SJSA1 (cell line): ENCODE data around the gene PRR33. TPM values are rescaled to one million over a fixed set of nuclear protein-coding genes. Genes with fewer than 3 reads are reported as not detected.

Experiments used
- DNase-seq, 2 experiments: peaks; one replicate each; pipeline ENCODE4 v3.0.0-alpha.2; 2015 to 2020; ENCODE audit warnings: low spot score in 2 of 2, low read depth in 1 of 2
- H3K27ac ChIP-seq: fragments of 250-450 bp; sonication (Bioruptor Pico); 2 replicates; pipeline ENCODE4 v1.5.1; 2020; ENCODE audit warnings: mild to moderate bottlenecking, moderate library complexity
- H3K27me3 ChIP-seq: fragments of 250-450 bp; sonication (Bioruptor Pico); replicated peaks from 2 replicates; pipeline ENCODE4 v1.5.1; 2020; ENCODE audit warnings: mild to moderate bottlenecking, moderate library complexity
- H3K36me3 ChIP-seq: fragments of 250-450 bp; sonication (Bioruptor Pico); 2 replicates; pipeline ENCODE4 v1.5.1; 2020; ENCODE audit warnings: mild to moderate bottlenecking
- H3K4me1 ChIP-seq: fragments of 250-450 bp; sonication (Bioruptor Pico); replicated peaks from 2 replicates; pipeline ENCODE4 v1.6.1; 2021; ENCODE audit warnings: mild to moderate bottlenecking
- H3K4me3 ChIP-seq: fragments of 250-450 bp; sonication (Bioruptor Pico); 2 replicates; pipeline ENCODE4 v1.5.1; 2020; ENCODE audit warnings: mild to moderate bottlenecking
- H3K9me3 ChIP-seq: fragments of 250-450 bp; sonication (Bioruptor Pico); replicated peaks from 2 replicates; pipeline ENCODE4 v1.5.1; 2020; ENCODE audit warnings: mild to moderate bottlenecking
- total RNA-seq: library from RNA; depleted of rRNA; stranded (reverse); fragments of >200 nt; shearing (Covaris generic); gene quantifications from 2 replicates; pipeline ENCODE4 v1.2.3, GENCODE V29; 2014

Gene PRR33
- total RNA-seq, 1 experiment from 2014 or later: not detected

- Histone ChIP-seq H3K4me1 (no peaks in the 10 kb centered on the region), H3K4me3 (no peak overlapping the region), H3K27me3 (0 out of 2 replicates have a peak, but pooled peaks cover 4% of the 10 kb centered on the region), H3K9me3 (no peaks in the 10 kb centered on the region), H3K36me3 (no peaks in the 10 kb centered on the region), H3K27ac (no peak overlapping the region)
- no peak for DNase-seq
Measured at GRCh38 chr11:1857064-1857463, 34.6 kb downstream of the PRR33 start.

- Histone ChIP-seq H3K27ac (no peak overlapping the region), H3K36me3 (no peaks in the 10 kb centered on the region), H3K4me1 (no peaks in the 10 kb centered on the region), H3K9me3 (no peaks in the 10 kb centered on the region), H3K27me3 (0 out of 2 replicates have a peak, but pooled peaks cover 4% of the 10 kb centered on the region), H3K4me3 (no peak overlapping the region)
- DNase-seq: no peak
Measured at GRCh38 chr11:1856306-1857005, 35.2 kb downstream of the PRR33 start.

GRCh38 chr11:1855886-1856265, 35.8 kb downstream of the PRR33 start:
- H3K4me3 ChIP-seq: no peak overlapping the region
- H3K27ac ChIP-seq: no peak overlapping the region
- H3K27me3 ChIP-seq: 0 out of 2 replicates have a peak, but pooled peaks cover 4% of the 10 kb centered on the region
- H3K9me3 ChIP-seq: no peaks in the 10 kb centered on the region
- H3K4me1 ChIP-seq: no peaks in the 10 kb centered on the region
- no peaks in the 10 kb centered on the region for H3K36me3 ChIP-seq
- no peak for DNase-seq

- 0 out of 2 replicates have a peak, but pooled peaks cover under 1% of the 10 kb centered on the region for H3K27me3 ChIP-seq
- no peak overlapping the region for H3K27ac ChIP-seq
- H3K4me1 ChIP-seq: no peaks in the 10 kb centered on the region
- no peak overlapping the region for H3K4me3 ChIP-seq
- no peak for DNase-seq
- H3K36me3 ChIP-seq: no peaks in the 10 kb centered on the region
- H3K9me3 ChIP-seq: no peaks in the 10 kb centered on the region
Measured at GRCh38 chr11:1854949-1855885, 36.5 kb downstream of the PRR33 start.

- no peaks in the 10 kb centered on the region for H3K4me1 ChIP-seq
- DNase-seq: no peak
- no peaks in the 10 kb centered on the region for H3K9me3 ChIP-seq
- H3K4me3 ChIP-seq: no peak overlapping the region
- H3K36me3 ChIP-seq: no peaks in the 10 kb centered on the region
- H3K27me3 ChIP-seq: no peaks in the 10 kb centered on the region
- no peak overlapping the region for H3K27ac ChIP-seq
Measured at GRCh38 chr11:1854132-1854948, 37.4 kb downstream of the PRR33 start.

- DNase-seq: no peak
- no peaks in the 10 kb centered on the region for H3K4me1 ChIP-seq
- H3K9me3 ChIP-seq: no peaks in the 10 kb centered on the region
- H3K36me3 ChIP-seq: no peaks in the 10 kb centered on the region
- H3K4me3 ChIP-seq: no peak overlapping the region
- H3K27ac ChIP-seq: no peak overlapping the region
- no peaks in the 10 kb centered on the region for H3K27me3 ChIP-seq
Measured at GRCh38 chr11:1853376-1854131, 38.1 kb downstream of the PRR33 start.

GRCh38 chr11:1852877-1853276, 38.8 kb downstream of the PRR33 start, which contains the start of gene LSP1:
TSS of gene LSP1 (plus strand) at chr11:1853084. CDS start at chr11:1853145, 61 bp downstream.
- no peak for DNase-seq
- Histone ChIP-seq H3K27ac (no peak within 1 kb of the TSS), H3K9me3 (no peaks in the 10 kb centered on the region), H3K4me1 (no peaks in the 10 kb centered on the region), H3K36me3 (no peaks in the 10 kb centered on the region), H3K4me3 (no peak within 1 kb of the TSS), H3K27me3 (no peaks in the 10 kb centered on the region)

- no peaks in the 10 kb centered on the region for H3K27me3 ChIP-seq
- H3K4me3 ChIP-seq: no peak overlapping the region
- H3K36me3 ChIP-seq: no peaks in the 10 kb centered on the region
- no peak overlapping the region for H3K27ac ChIP-seq
- no peaks in the 10 kb centered on the region for H3K4me1 ChIP-seq
- DNase-seq: no peak
- no peaks in the 10 kb centered on the region for H3K9me3 ChIP-seq
Measured at GRCh38 chr11:1852271-1852876, 39.3 kb downstream of the PRR33 start.

GRCh38 chr11:1851468-1852180, 40.1 kb downstream of the PRR33 start:
- H3K9me3 ChIP-seq: no peaks in the 10 kb centered on the region
- H3K4me3 ChIP-seq: no peak overlapping the region
- H3K27ac ChIP-seq: no peak overlapping the region
- no peak for DNase-seq
- no peaks in the 10 kb centered on the region for H3K27me3 ChIP-seq
- H3K36me3 ChIP-seq: no peaks in the 10 kb centered on the region
- H3K4me1 ChIP-seq: no peaks in the 10 kb centered on the region

GRCh38 chr11:1848640-1849430, 42.9 kb downstream of the PRR33 start:
- Histone ChIP-seq H3K9me3 (no peaks in the 10 kb centered on the region), H3K36me3 (no peaks in the 10 kb centered on the region), H3K4me3 (no peak overlapping the region), H3K4me1 (0 out of 2 replicates have a peak, but pooled peaks cover 7% of the 10 kb centered on the region), H3K27me3 (peaks cover 3% of the 10 kb centered on the region; the same call in 1 of the 2 replicates), H3K27ac (no peak overlapping the region)
- DNase-seq: no peak

GRCh38 chr11:1847926-1848639, 43.6 kb downstream of the PRR33 start:
- H3K4me1 ChIP-seq: 0 out of 2 replicates have a peak, but pooled peaks cover 7% of the 10 kb centered on the region
- peaks cover 3% of the 10 kb centered on the region; the same call in 1 of the 2 replicates for H3K27me3 ChIP-seq
- H3K27ac ChIP-seq: no peak overlapping the region
- no peaks in the 10 kb centered on the region for H3K36me3 ChIP-seq
- no peak overlapping the region for H3K4me3 ChIP-seq
- H3K9me3 ChIP-seq: no peaks in the 10 kb centered on the region
- no peak for DNase-seq
